CD4-positive, alpha-beta T cell treated with Interleukin-12 subunit alpha and Interleukin-12 subunit beta, for 1 hour (primary cell): ENCODE results near the gene STAMBP.

ENCODE experiments used
- DNase-seq: peaks from one replicate; pipeline ENCODE4 v3.0.0-alpha.2; 2020

Gene STAMBP

GRCh38 chr2:73908689-73909652, 80.2 kb downstream of the STAMBP start:
- no peak for DNase-seq

GRCh38 chr2:73910873-73911547, 82.2 kb downstream of the STAMBP start:
- no peak for DNase-seq

GRCh38 chr2:73911548-73912208, 82.9 kb downstream of the STAMBP start:
- DNase-seq, result no peak

GRCh38 chr2:73913414-73914054, 84.8 kb downstream of the STAMBP start:
- DNase-seq, result no peak

GRCh38 chr2:73914667-73915066, 85.9 kb downstream of the STAMBP start:
- DNase-seq, result no peak

- DNase-seq, result no peak
Observed at GRCh38 chr2:73915437-73915993, 86.8 kb downstream of the STAMBP start.

GRCh38 chr2:73916666-73917065, 87.9 kb downstream of the STAMBP start:
- no peak for DNase-seq

GRCh38 chr2:73917296-73917695, 88.5 kb downstream of the STAMBP start:
- DNase-seq, result no peak

GRCh38 chr2:73917696-73918207, 89.0 kb downstream of the STAMBP start:
- no peak for DNase-seq

- no peak for DNase-seq
Observed at GRCh38 chr2:73918856-73919255, 90.1 kb downstream of the STAMBP start.

- DNase-seq, result no peak
Observed at GRCh38 chr2:73919596-73920228, 91.0 kb downstream of the STAMBP start.

GRCh38 chr2:73920577-73921545, 92.1 kb downstream of the STAMBP start:
- DNase-seq, result peak; percentile 30

GRCh38 chr2:73921581-73921980, 92.8 kb downstream of the STAMBP start:
- no peak for DNase-seq

- no peak for DNase-seq
Observed at GRCh38 chr2:73922681-73923080, 93.9 kb downstream of the STAMBP start.
